Skeletal muscle satellite cell (primary cell): ENCODE data around the gene HS3ST1.

Source experiments
- H3K27me3 ChIP-seq: 2 replicates; pipeline ENCODE4 v1.7.0; 2013; ENCODE audit warnings: low read length; ENCODE audit not compliant: control insufficient read depth, insufficient read depth
- H3K36me3 ChIP-seq: 2 replicates; pipeline ENCODE4 v1.7.0; 2013; ENCODE audit warnings: mild to moderate bottlenecking, control low read depth, low read length; ENCODE audit not compliant: insufficient read depth
- H3K4me1 ChIP-seq: 2 replicates; pipeline ENCODE4 v1.7.0; 2013; ENCODE audit warnings: low read length; ENCODE audit not compliant: control insufficient read depth, insufficient read depth
- H3K4me2 ChIP-seq: 2 replicates; pipeline ENCODE4 v1.7.0; 2013; ENCODE audit warnings: mild to moderate bottlenecking, low read length
- H3K4me3 ChIP-seq: 2 replicates; pipeline ENCODE4 v1.7.0; 2013; ENCODE audit warnings: low read length
- H3K9ac ChIP-seq: 2 replicates; pipeline ENCODE4 v1.7.0; 2013; ENCODE audit warnings: mild to moderate bottlenecking, low read depth, low read length, moderate library complexity
- H3K9me3 ChIP-seq: replicated peaks from 2 replicates; pipeline ENCODE4 v1.7.0; 2013; ENCODE audit warnings: mild to moderate bottlenecking, control low read depth, low read length

Gene HS3ST1

GRCh38 chr4:11456401-11456800 lies 27.7 kb upstream of the HS3ST1 start:
- Histone ChIP-seq H3K9ac (no peak overlapping the region), H3K4me3 (no peak overlapping the region), H3K4me2 (no peak overlapping the region), H3K4me1 (no peaks in the 10 kb centered on the region), H3K36me3 (no peaks in the 10 kb centered on the region), H3K9me3 (peaks cover 6% of the 10 kb centered on the region), H3K27me3 (no peaks in the 10 kb centered on the region)

- Histone ChIP-seq H3K27me3 (no peaks in the 10 kb centered on the region), H3K4me3 (no peak overlapping the region), H3K9me3 (peaks cover 6% of the 10 kb centered on the region), H3K4me1 (no peaks in the 10 kb centered on the region), H3K36me3 (no peaks in the 10 kb centered on the region), H3K9ac (no peak overlapping the region), H3K4me2 (no peak overlapping the region)
These were observed 26.6 kb upstream of the HS3ST1 start for GRCh38 chr4:11455201-11455835.

DNA sequence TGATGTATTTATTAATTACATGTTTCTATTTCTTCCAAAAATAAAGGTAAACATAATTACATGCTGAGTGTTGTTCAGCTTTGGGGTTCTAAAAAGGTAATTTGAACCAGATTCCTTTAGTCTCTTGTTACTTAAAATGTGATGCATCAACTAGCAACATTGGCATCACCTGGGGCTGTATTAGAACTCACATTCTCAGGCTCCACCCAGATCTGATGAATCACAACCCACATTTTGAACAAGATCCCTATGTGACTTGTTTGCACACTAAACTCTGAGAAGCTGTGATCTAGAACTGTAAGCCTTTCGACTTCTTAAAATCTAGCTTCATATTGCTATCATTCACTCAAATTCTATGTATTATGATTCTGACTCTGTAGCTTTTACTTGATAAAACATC lies 23.0 kb upstream of the HS3ST1 start:
- Histone ChIP-seq H3K9me3 (no peaks in the 10 kb centered on the region), H3K36me3 (no peaks in the 10 kb centered on the region), H3K4me2 (no peak overlapping the region), H3K27me3 (no peaks in the 10 kb centered on the region), H3K9ac (no peak overlapping the region), H3K4me1 (no peaks in the 10 kb centered on the region), H3K4me3 (no peak overlapping the region)

GRCh38 chr4:11446155-11446811 lies 17.6 kb upstream of the HS3ST1 start:
- no peak overlapping the region for H3K4me3 ChIP-seq
- H3K4me2 ChIP-seq: no peak overlapping the region
- H3K4me1 ChIP-seq: no peaks in the 10 kb centered on the region
- no peak overlapping the region for H3K9ac ChIP-seq
- no peaks in the 10 kb centered on the region for H3K9me3 ChIP-seq
- H3K27me3 ChIP-seq: no peaks in the 10 kb centered on the region
- H3K36me3 ChIP-seq: no peaks in the 10 kb centered on the region

DNA sequence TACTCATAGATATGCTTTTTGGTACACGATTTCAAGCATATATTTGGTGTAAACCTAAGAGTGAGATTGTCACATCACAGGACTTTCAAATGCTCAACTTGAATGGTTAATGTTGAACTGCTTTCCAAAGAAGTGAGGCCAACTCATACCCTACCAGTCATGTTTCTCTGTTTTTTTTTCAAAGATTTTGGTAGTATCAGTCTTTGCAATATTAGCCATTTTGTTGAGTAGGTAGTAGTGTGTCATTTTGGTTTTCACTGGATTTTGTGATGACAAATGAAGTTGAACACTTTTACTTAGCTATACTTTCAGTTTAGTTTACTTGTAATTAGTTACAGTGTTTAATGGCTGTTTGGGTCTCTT lies 12.5 kb upstream of the HS3ST1 start:
- Histone ChIP-seq H3K4me1 (no peaks in the 10 kb centered on the region), H3K27me3 (no peaks in the 10 kb centered on the region), H3K9me3 (no peaks in the 10 kb centered on the region), H3K4me3 (no peak overlapping the region), H3K4me2 (no peak overlapping the region), H3K36me3 (no peaks in the 10 kb centered on the region), H3K9ac (no peak overlapping the region)

DNA sequence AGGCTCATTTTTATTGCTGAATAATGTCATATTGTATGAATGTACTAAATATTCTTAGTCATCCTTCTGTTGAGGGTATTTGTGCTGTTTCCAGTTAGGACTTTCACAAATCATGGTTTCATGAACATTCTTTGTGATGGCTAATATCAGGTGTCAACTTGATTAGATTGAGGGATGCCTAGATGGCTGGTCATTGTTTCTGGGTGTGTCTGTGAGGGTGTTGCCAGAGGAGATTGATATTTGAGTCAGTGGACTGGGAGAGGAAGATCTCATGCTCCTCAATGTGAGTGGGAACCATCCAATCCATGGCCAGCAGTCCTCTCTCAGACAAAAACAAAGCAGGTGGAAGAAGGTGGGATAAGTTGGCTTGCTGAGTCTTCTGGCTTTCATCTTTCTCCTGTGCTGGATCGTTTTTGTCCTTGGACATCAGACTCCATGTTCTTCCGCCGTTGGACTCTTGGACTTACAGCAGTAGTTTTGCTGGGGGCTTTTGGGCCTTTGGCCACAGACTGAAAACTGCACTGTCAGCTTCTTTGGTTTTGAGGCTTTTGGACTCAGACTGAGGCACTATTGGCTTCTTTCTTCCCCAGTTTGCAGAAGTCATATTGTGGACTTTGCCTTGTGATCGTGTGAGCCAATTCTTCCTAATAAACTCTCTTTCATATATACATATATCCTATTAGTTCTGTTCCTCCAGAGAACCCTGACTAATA lies 11.9 kb upstream of the HS3ST1 start:
- no peaks in the 10 kb centered on the region for H3K9me3 ChIP-seq
- H3K27me3 ChIP-seq: no peaks in the 10 kb centered on the region
- no peak overlapping the region for H3K4me3 ChIP-seq
- no peaks in the 10 kb centered on the region for H3K4me1 ChIP-seq
- no peak overlapping the region for H3K9ac ChIP-seq
- no peak overlapping the region for H3K4me2 ChIP-seq
- H3K36me3 ChIP-seq: no peaks in the 10 kb centered on the region

GRCh38 chr4:11439836-11440235 lies 11.1 kb upstream of the HS3ST1 start:
- Histone ChIP-seq H3K4me3 (no peak overlapping the region), H3K4me2 (no peak overlapping the region), H3K9ac (no peak overlapping the region), H3K36me3 (no peaks in the 10 kb centered on the region), H3K9me3 (no peaks in the 10 kb centered on the region), H3K27me3 (no peaks in the 10 kb centered on the region), H3K4me1 (no peaks in the 10 kb centered on the region)

DNA sequence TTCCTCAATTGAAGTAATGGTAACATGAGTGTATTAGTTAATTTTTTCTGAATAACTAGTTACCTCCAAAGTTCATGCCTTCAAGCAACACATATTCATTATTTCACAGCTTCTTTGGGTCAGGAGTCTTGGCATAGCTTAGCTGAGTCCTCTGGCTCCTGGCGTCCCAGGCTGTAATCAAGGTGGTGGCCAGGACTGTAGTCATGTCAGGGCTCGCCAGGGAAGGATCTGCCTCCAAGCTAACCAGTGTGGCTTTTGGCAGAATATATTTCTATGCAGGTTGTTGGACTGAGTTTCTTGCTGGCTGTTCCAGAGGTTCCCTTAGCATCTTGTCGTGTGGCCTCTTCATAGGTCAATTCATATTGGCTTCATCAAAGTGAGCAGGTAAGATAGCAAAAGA lies 10.0 kb upstream of the HS3ST1 start:
- no peaks in the 10 kb centered on the region for H3K4me1 ChIP-seq
- no peak overlapping the region for H3K9ac ChIP-seq
- no peak overlapping the region for H3K4me3 ChIP-seq
- no peaks in the 10 kb centered on the region for H3K27me3 ChIP-seq
- no peak overlapping the region for H3K4me2 ChIP-seq
- H3K9me3 ChIP-seq: no peaks in the 10 kb centered on the region
- no peaks in the 10 kb centered on the region for H3K36me3 ChIP-seq

DNA sequence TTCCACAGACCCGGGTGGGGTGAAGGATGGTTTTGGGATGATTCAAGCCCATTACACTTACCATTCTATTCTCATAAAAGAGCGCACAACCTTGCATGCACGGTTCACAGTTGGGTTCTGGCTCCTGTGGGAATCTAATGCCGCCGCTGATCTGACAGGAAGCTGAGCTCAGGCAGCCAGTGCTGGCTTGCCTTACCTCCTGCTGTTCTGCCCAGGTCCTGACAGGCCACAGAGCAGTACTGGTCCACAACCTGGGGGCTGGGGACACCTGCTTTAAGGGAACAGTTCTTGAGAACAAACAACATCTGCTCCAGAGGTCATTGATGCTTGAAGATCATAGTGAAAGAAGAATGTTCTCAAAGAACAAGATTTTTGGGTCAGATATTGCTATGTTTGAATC lies 8.0 kb upstream of the HS3ST1 start:
- Histone ChIP-seq H3K4me1 (no peaks in the 10 kb centered on the region), H3K9me3 (no peaks in the 10 kb centered on the region), H3K36me3 (no peaks in the 10 kb centered on the region), H3K4me2 (no peak overlapping the region), H3K9ac (no peak overlapping the region), H3K4me3 (no peak overlapping the region), H3K27me3 (no peaks in the 10 kb centered on the region)

- H3K4me2 ChIP-seq: no peak overlapping the region
- H3K4me3 ChIP-seq: no peak overlapping the region
- no peaks in the 10 kb centered on the region for H3K36me3 ChIP-seq
- no peaks in the 10 kb centered on the region for H3K9me3 ChIP-seq
- H3K9ac ChIP-seq: no peak overlapping the region
- H3K4me1 ChIP-seq: no peaks in the 10 kb centered on the region
- H3K27me3 ChIP-seq: no peaks in the 10 kb centered on the region
These were observed 7.4 kb upstream of the HS3ST1 start for GRCh38 chr4:11436084-11436483.

- Histone ChIP-seq H3K36me3 (no peaks in the 10 kb centered on the region), H3K9me3 (no peaks in the 10 kb centered on the region), H3K27me3 (no peaks in the 10 kb centered on the region), H3K4me1 (no peaks in the 10 kb centered on the region), H3K9ac (no peak overlapping the region), H3K4me2 (no peak overlapping the region), H3K4me3 (no peak overlapping the region)
These were observed 6.9 kb upstream of the HS3ST1 start for GRCh38 chr4:11435557-11435956.

GRCh38 chr4:11431111-11431510 lies 2.4 kb upstream of the HS3ST1 start:
- no peak overlapping the region for H3K4me2 ChIP-seq
- no peaks in the 10 kb centered on the region for H3K9me3 ChIP-seq
- H3K27me3 ChIP-seq: peaks cover 33% of the 10 kb centered on the region
- no peak overlapping the region for H3K9ac ChIP-seq
- H3K4me1 ChIP-seq: no peaks in the 10 kb centered on the region
- no peak overlapping the region for H3K4me3 ChIP-seq
- no peaks in the 10 kb centered on the region for H3K36me3 ChIP-seq
